GM19324 (cell line): ENCODE data around the gene NDRG3.

ENCODE experiments used
- ATAC-seq: cut with Tn5 transposase; IDR thresholded peaks from one replicate; pipeline ENCODE4 v1.9.1; 2021; ENCODE audit warnings: mild to moderate bottlenecking, moderate library complexity; ENCODE audit not compliant: unreplicated experiment, low FRiP score

Gene NDRG3

GRCh38 chr20:36761125-36761524 lies 15.2 kb upstream of the NDRG3 start:
- no peak for ATAC-seq

DNA sequence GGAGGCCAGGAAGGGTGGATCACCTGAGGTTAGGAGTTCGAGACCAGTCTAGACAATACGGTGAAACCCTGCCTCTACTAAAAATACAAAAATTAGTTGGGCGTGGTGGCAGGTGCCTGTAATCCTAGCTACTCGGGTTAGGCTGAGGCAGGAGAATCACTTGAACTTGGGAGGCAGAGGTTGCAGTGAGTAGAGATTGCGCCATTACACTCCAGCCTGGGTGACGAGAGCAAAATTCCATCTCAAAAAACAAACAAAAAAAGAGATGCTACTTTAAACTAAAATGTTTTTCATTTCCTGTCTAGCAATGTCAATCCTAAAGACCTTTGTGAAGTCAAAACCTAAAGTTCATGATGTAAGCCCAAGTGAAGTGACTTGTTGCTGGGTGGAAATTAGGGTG lies 14.8 kb upstream of the NDRG3 start:
- no peak for ATAC-seq

GRCh38 chr20:36758276-36758675 lies 12.4 kb upstream of the NDRG3 start:
- ATAC-seq, result no peak

DNA sequence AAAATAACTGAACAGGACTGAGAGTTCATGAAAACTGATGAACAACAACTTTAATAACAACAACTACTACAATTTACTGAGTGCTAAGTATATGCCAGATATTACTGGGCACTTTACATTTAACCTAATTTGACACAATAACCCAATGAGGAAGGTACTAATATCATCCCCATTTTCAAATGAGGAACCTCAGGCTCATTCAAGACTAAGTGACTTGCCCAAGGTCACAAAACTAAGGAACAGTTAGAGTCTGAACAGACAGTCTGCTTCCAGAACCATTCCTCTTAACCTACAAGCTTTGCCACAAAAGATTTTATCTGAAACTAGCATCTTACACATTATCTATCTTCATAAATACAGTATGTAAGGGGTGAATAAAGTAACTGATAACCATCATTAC lies 10.6 kb upstream of the NDRG3 start:
- no peak for ATAC-seq

DNA sequence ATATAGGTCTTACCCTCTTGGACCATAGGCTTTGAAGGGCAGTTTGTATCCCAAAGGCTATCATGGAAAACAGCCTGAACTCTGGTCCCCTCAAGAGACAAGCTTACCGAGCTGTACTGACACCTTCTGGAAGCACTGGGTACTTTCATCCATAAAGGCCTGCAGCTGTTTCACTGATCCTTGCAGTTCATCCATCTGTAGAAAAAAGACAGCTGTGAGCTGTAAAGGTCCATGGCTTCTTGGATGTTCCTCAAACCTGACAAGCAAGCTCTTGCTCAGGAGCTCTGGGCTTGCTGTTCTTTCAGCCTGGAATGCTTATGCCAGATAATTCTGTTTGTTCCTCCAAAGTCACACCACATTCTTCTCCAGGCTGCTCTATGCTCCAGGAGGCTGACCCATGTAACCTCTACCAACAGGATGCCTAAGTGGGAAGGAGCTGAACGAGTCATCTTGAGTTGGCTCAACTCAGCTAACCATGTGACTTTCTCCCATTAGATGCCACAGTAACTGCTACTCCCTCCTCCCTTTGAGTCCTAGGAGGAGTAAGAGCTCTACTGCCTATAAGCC lies 8.8 kb upstream of the NDRG3 start:
- ATAC-seq, result no peak

GRCh38 chr20:36752582-36752981 lies 6.7 kb upstream of the NDRG3 start:
- no peak for ATAC-seq

DNA sequence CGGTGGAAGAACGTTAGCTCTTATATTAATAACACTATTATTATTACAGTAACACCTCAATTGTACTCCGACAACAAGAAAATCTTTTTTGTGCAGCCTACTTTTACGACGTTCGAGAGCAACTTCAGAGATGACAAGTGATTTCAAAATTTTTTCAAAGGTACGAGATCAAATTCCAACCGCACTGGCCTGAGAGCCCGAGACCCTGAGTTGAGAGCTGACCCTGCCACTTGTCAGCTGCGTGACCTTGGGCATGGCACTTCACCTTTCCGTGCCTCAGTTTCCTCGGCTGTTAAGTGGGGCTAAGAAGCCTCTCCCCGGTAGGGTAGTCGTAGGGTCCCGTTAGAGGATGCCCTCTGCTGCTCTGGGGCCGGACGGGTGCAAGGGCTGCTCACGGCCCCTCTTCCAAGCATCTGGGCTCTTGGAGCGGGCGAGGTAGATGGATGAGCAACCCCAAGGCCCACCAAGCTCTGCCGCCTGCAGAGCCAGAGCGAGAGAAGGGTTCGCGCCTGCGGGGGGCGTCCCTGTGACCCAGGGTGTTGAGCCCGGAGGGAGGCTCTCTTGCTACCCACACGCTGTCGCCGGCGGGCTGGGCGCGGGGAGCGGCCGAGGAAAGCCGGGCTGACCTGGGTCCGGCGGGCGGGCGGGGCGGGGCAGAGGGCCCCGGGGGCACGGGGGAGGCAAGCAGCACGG lies 510 bp downstream of the NDRG3 start:
- ATAC-seq, result peak; percentile 39

DNA sequence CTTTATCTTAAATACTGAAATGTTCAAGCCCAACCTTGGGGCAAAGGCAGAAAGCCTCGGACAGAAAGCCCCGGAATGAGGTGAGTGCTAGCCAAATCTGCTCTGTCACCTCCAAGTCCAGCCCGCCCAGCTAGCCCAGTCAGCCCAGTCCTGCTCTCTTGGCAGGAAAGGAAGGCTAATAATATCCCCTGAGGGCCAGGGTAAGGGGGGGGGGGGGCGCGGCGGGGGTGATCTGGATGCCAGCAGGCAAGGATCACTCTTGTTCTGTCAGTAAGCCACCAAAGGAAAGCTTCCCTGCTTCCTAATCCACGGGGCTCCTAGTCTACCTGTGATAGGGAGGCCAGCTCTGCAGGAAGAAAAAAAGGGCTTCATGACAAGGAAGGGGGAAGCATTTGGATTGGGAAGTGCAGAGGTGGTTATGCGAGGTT lies 1.1 kb downstream of the NDRG3 start:
- ATAC-seq, result no peak

DNA sequence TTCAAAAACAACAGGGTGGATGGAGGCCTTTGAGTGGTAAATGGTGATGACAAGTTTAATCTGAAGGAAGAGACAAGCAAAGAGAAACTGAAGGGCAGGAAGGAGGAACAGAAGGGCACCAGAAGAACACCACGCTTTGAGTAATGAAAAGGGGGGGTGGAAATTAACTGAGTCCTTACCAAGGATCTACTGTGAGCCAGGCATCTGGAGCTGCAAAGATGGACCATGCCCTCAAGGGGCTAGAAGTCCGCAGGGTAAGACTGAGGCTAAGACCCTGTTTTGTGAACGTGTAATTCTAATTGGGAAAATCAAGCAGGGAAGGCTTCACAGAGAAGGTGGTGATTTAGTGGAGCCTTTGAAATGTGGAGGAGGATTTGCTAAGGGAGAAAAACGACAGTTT lies 1.6 kb downstream of the NDRG3 start:
- ATAC-seq, result no peak

GRCh38 chr20:36742558-36742957 lies 3.3 kb downstream of the NDRG3 start:
- no peak for ATAC-seq

- no peak for ATAC-seq
Measured at GRCh38 chr20:36741072-36741471, 4.8 kb downstream of the NDRG3 start.

- ATAC-seq, result no peak
Measured at GRCh38 chr20:36737183-36737499, 8.7 kb downstream of the NDRG3 start.

- ATAC-seq, result no peak
Measured at GRCh38 chr20:36736451-36737182, 9.3 kb downstream of the NDRG3 start.

GRCh38 chr20:36732456-36732855 lies 13.4 kb downstream of the NDRG3 start:
- ATAC-seq, result no peak

DNA sequence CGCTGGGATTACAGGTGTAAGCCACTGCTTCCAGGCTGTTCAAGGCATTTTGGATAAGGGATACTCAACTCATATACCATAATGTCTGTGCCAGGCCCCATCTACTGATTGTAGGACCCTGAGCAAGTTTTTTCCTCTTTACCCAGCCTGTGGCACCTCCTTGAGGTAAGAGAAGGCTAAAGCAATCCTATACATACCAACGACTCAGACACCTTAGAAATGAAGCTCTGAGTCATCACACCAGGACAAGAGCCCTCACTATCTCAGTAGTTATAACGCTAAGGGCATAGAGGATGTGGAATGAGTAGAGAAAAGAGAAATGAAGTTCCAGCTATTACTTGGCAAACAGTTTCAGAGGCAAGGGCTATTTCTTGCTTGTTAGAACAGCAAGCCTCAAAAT lies 16.9 kb downstream of the NDRG3 start:
- ATAC-seq, result no peak

GRCh38 chr20:36726168-36726567 lies 19.7 kb downstream of the NDRG3 start:
- ATAC-seq, result no peak

DNA sequence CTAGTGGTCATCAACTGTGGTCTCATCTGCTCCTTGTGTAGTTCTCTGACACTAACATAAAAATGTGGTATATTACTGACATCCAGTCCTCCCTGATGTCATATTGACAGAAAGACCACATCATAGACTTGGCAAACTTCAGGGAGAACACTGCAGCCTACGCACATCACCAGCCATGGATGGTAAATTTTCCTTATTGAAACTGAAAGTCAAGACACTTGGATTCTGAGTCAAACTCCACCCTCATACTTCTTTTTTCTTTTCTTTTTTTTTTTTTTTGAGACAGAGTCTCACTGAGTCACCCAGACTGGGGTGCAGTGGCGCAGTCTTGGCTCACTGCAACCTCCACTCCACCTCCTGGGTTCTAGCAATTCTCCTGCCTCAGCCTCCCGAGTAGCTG lies 25.4 kb downstream of the NDRG3 start:
- ATAC-seq, result no peak

DNA sequence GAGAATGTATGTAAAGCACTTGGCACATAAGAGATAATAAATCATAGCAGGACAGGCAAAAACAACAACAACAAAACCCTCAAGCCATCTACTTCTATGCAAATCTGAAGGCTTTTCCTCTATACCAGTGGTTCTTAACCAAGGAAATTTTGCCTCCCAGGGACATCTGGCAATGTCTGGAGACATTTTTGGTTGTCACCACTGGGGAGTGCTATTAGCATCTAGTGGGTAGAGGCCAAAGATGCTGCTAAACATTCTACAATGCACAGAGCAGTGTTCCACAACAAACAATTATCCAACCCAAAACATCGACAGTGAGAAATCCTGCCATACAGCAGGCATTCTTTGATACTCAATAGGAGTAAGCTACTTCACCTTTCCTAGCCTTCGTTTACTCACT lies 28.2 kb downstream of the NDRG3 start:
- no peak for ATAC-seq

DNA sequence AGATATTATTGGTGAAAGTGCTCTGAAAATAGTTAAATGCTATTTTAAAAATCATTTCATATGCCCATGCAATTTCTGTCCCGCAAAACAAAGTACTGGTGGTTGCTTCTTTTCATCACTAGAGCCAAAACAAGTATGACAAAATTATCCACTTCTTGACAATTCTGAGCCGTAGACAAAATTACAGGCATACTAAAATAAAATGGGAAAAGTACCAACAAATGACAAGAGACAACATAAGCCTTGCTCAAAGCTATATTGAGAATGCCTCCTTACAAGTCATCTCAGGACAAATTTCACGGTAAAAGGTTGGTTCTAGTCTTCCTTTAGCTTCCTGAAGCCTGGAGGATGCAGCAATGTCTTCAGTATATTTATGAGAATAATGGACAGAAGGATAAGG lies 28.9 kb downstream of the NDRG3 start:
- ATAC-seq, result no peak

DNA sequence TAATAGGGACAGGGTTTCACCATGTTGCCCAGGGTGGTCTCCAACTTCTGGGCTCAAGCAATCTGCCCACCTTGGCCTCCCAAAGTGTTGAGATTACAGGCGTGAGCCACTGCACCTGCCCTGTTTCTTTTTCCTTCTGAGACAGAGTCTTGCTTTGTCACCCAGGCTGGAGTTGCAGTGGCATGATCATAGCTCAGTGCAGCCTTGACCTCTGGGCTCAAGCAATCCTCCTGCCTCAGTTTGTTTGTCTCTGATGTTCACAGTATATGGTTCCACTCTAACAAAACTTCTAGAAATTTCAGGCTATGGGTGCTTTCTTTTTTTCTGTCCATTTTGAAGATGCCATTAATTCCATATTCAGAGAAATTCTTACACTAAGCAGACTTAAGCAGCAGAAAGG lies 33.1 kb downstream of the NDRG3 start:
- ATAC-seq, result no peak

GRCh38 chr20:36709126-36709525 lies 36.8 kb downstream of the NDRG3 start:
- no peak for ATAC-seq

- ATAC-seq, result no peak
Measured at GRCh38 chr20:36703530-36703929, 42.4 kb downstream of the NDRG3 start.
